Esophagus squamous epithelium (tissue), 5 donors: Measurements from ENCODE around the gene PALD1. TPM values are rescaled to one million over a fixed set of nuclear protein-coding genes. Genes with fewer than 3 reads are reported as not detected.
A peak's percentile ranks its signal among the peaks of the same experiment; 100 is the strongest.

Experiments used
- DNase-seq: peaks from one replicate; lab custom pipeline; 2025; lab: John Stamatoyannopoulos, UW
- H3K27ac ChIP-seq, 4 donors: fragments of 200-600 bp; sonication (generic); one replicate each; pipeline ENCODE4 v1.5.1; 2016 to 2019; ENCODE audit warnings: mild to moderate bottlenecking in 1 of 4
- H3K27me3 ChIP-seq, 4 donors: fragments of 200-600 bp; sonication (generic); 1 replicate in 3 of 4; 2 replicates in 1 of 4; pipeline versions ENCODE4 v1.5.1 to v1.6.0; 2017 to 2021; ENCODE audit warnings: antibody characterized with exemption in 1 of 4
- H3K36me3 ChIP-seq, 3 donors: fragments of 200-600 bp; sonication (generic); one replicate each; pipeline ENCODE4 v1.5.1; 2016 to 2019
- H3K4me1 ChIP-seq, 3 donors: fragments of 200-600 bp; sonication (generic); one replicate each; pipeline ENCODE4 v1.5.1; 2017 to 2019
- H3K4me3 ChIP-seq, 4 donors: fragments of 200-600 bp; sonication (generic); 1 replicate in 3 of 4; 2 replicates in 1 of 4; pipeline ENCODE4 v1.5.1; 2016 to 2019; ENCODE audit warnings: mild to moderate bottlenecking in 2 of 4, moderate library complexity in 1 of 4
- H3K9me3 ChIP-seq, 3 donors: fragments of 200-600 bp; sonication (generic); one replicate each; pipeline ENCODE4 v1.5.1; 2016 to 2019
- POLR2A ChIP-seq, 4 donors: fragments of 450-650 bp; IDR thresholded peaks; one replicate each; pipeline ENCODE4 v1.6.1; 2017; ENCODE audit warnings: antibody characterized with exemption in 4 of 4, mild to moderate bottlenecking in 4 of 4, moderate library complexity in 3 of 4
- WGBS, 2 donors: methylation state at CpG; one replicate each; pipeline ENCODE4 v1.1.5; 2018; 5-methylcytosine and 5-hydroxymethylcytosine counted together
- intact Hi-C: fragments of 100-400 bp; cut with DNase I; formaldehyde crosslinking; loops from one replicate; pipeline ENCODE4 v1.15.0; 2022
- total RNA-seq, 4 donors: library from RNA; depleted of rRNA; stranded (reverse); fragments of >200 nt; gene quantifications; one replicate each; pipeline ENCODE4 v1.1.0, GENCODE V29; 2016
- TF ChIP-seq, protein P1 (sequence below), 6 experiments: fragments of 450-650 bp in 4 of 6; fragments of 200-600 bp in 2 of 6; sonication (generic) in 2 of 6; IDR thresholded peaks; one replicate each; pipeline ENCODE4 v1.5.1; 2016 to 2019; ENCODE audit warnings: antibody characterized with exemption in 6 of 6, mild to moderate bottlenecking in 4 of 6, moderate library complexity in 4 of 6
- donor health status: DM: yes; HTN: yes; CAD: no.

Gene PALD1
- total RNA-seq, 4 donors from 2014 or later = 2.6 to 11.3 (median 4.5) TPM

- H3K4me3 ChIP-seq = no peak overlapping the region
- peaks cover 7 to 57% (median 47%) of the 10 kb centered on the region in 3 donors for H3K4me1 ChIP-seq
- WGBS, 2 donors = 74 to 100% methylated on average over 2 to 6 of the region's 7 CpGs
- no peak for DNase-seq
- H3K27me3 ChIP-seq = no peaks in the 10 kb centered on the region
- intact Hi-C loops = no loop called here
- no peaks in the 10 kb centered on the region for H3K36me3 ChIP-seq
- TF ChIP-seq, protein P1, sequence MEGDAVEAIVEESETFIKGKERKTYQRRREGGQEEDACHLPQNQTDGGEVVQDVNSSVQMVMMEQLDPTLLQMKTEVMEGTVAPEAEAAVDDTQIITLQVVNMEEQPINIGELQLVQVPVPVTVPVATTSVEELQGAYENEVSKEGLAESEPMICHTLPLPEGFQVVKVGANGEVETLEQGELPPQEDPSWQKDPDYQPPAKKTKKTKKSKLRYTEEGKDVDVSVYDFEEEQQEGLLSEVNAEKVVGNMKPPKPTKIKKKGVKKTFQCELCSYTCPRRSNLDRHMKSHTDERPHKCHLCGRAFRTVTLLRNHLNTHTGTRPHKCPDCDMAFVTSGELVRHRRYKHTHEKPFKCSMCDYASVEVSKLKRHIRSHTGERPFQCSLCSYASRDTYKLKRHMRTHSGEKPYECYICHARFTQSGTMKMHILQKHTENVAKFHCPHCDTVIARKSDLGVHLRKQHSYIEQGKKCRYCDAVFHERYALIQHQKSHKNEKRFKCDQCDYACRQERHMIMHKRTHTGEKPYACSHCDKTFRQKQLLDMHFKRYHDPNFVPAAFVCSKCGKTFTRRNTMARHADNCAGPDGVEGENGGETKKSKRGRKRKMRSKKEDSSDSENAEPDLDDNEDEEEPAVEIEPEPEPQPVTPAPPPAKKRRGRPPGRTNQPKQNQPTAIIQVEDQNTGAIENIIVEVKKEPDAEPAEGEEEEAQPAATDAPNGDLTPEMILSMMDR (IDR thresholded peaks at IDR 0.05) = no peak
- no peak for TF ChIP-seq POLR2A (IDR thresholded peaks at IDR 0.05)
- H3K27ac ChIP-seq = peak overlapping the region in 3 of 4 donors; percentile 5 to 72 (median 63)
- H3K9me3 ChIP-seq = no peaks in the 10 kb centered on the region
Measured at GRCh38 chr10:70509757-70510147, 31.2 kb downstream of the PALD1 start.

GRCh38 chr10:70510453-70510852, 31.9 kb downstream of the PALD1 start:
- H3K27me3 ChIP-seq = no peaks in the 10 kb centered on the region
- no peak for TF ChIP-seq POLR2A (IDR thresholded peaks at IDR 0.05)
- TF ChIP-seq, protein P1 (IDR thresholded peaks at IDR 0.05) = no peak
- WGBS, 2 donors = 86% methylated on average over 4 of the region's 4 CpGs; no CpG with 5 or more reads in 1 of the 2 donors
- H3K4me3 ChIP-seq = no peak overlapping the region
- no peaks in the 10 kb centered on the region for H3K9me3 ChIP-seq
- H3K36me3 ChIP-seq = no peaks in the 10 kb centered on the region
- H3K4me1 ChIP-seq = peaks cover 7 to 57% (median 47%) of the 10 kb centered on the region in 3 donors
- intact Hi-C loops = no loop called here
- DNase-seq = no peak
- peak overlapping the region in 2 of 4 donors; percentile 36 to 72 for H3K27ac ChIP-seq

GRCh38 chr10:70510904-70511303, 32.3 kb downstream of the PALD1 start:
- no peak for TF ChIP-seq POLR2A (IDR thresholded peaks at IDR 0.05)
- TF ChIP-seq, protein P1 (IDR thresholded peaks at IDR 0.05) = no peak
- Histone ChIP-seq H3K9me3 (no peaks in the 10 kb centered on the region), H3K36me3 (no peaks in the 10 kb centered on the region), H3K4me1 (peaks cover 7 to 57% (median 47%) of the 10 kb centered on the region in 3 donors), H3K4me3 (no peak overlapping the region), H3K27ac (peak overlapping the region in 2 of 4 donors; percentile 2 to 72), H3K27me3 (no peaks in the 10 kb centered on the region)
- WGBS, 2 donors = 46 to 60% methylated on average over 4 to 5 of the region's 6 CpGs
- intact Hi-C loops = no loop called here
- no peak for DNase-seq

DNA sequence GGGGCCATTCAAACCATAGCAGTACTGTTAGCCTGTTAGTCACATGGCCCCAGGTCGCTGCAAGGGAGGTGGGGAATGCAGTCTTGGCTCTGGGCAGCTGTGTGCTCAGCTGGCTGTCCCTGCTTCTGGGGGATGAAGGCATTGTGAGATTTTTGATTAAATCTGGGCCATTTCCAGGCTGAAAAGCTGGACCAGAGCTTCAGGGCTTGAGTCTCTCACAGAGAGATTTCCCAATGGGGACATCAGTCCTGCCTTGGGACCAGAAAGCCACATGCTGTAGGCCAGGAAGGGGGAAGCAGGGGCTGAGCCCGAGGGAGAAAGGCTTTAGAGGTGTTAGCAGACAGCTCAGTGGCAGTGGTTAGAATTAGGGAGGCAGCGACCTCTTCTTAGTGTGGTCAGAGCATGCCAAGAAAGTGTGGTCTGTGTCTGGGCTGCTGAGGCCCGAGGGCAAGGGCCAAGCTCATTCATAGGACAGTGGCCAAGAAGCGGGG, 33.6 kb downstream of the PALD1 start:
- Histone ChIP-seq H3K9me3 (no peaks in the 10 kb centered on the region), H3K4me3 (no peak overlapping the region), H3K4me1 (peaks cover 7 to 57% (median 47%) of the 10 kb centered on the region in 3 donors), H3K27me3 (no peaks in the 10 kb centered on the region), H3K27ac (peak overlapping the region in 1 of 4 donors; percentile 10), H3K36me3 (no peaks in the 10 kb centered on the region)
- 34 to 46% methylated on average over 3 to 4 of the region's 5 CpGs for WGBS, 2 donors
- intact Hi-C loops = no loop called here
- DNase-seq = no peak
- TF ChIP-seq, protein P1 (IDR thresholded peaks at IDR 0.05) = no peak
- no peak for TF ChIP-seq POLR2A (IDR thresholded peaks at IDR 0.05)

DNA sequence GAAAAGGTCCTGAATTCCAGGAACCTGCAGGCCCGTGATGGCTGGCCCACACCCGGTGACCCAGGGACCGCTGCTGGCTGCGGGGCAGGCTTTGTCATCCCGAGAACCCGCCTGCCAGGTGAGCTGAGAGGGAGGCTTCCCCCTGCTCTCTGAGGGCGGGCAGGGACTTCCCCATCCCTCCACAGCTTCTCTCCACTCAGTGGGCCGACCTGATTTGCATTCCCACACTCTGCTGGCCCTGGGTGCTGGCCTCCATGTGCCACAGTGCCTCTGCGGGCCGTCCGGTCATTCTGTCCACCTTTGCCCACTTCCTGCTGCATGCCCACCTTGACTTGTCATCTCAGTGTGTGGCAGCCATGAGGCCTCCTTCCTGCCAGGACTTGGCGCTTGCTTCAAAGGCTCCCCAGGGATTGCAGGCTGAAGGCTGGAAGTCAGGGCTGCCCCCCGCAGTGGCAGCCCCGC, 35.3 kb downstream of the PALD1 start:
- 46 to 69% methylated on average over 6 to 12 of the region's 14 CpGs for WGBS, 2 donors

More for the DNA sequence above, 35.3 kb downstream of the PALD1 start:
- Histone ChIP-seq H3K9me3 (no peaks in the 10 kb centered on the region), H3K27ac (no peak overlapping the region), H3K4me1 (peaks cover 7 to 45% (median 36%) of the 10 kb centered on the region in 3 donors), H3K4me3 (no peak overlapping the region), H3K27me3 (no peaks in the 10 kb centered on the region), H3K36me3 (no peaks in the 10 kb centered on the region)
- TF ChIP-seq, protein P1 (IDR thresholded peaks at IDR 0.05) = no peak
- no peak for TF ChIP-seq POLR2A (IDR thresholded peaks at IDR 0.05)
- no peak for DNase-seq
- intact Hi-C loops = no loop called here
